ENCODE data around the gene CTSL.
A peak's percentile ranks its signal among the peaks of the same experiment; 100 is the strongest.

CTSL gene

DNA sequence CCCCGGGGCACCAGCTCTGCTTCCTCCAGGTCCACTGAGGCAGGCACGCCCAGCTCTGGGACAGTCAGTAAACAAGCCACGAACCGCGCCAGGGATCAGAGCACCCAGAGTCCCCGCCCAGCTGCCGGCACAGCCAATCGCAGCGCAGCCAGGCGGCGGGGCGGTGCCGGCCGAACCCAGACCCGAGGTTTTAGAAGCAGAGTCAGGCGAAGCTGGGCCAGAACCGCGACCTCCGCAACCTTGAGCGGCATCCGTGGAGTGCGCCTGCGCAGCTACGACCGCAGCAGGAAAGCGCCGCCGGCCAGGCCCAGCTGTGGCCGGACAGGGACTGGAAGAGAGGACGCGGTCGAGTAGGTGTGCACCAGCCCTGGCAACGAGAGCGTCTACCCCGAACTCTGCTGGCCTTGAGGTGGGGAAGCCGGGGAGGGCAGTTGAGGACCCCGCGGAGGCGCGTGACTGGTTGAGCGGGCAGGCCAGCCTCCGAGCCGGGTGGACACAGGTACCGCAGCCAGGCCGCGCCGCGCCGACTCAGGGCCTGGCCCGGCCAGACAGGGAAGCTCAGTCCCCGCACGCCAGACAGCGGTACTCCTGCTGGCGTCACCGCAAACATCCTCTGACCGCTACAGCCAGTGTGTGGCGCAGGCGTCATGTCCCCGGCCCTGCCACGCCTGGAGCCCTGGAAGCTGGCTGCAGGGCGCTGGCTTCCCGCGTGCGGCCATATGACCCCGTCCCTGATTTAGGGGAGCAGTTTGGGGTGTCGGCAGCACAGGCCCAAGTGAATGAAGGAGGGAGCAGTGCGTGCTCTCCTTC is at the start of gene CTSL:
Gene CTSL (plus strand): TSS at position 220 of the 810 bp plus-strand sequence. CDS start 1,485 bp downstream, outside the sequence.
- DNase-seq = peak; percentile 58

DNA sequence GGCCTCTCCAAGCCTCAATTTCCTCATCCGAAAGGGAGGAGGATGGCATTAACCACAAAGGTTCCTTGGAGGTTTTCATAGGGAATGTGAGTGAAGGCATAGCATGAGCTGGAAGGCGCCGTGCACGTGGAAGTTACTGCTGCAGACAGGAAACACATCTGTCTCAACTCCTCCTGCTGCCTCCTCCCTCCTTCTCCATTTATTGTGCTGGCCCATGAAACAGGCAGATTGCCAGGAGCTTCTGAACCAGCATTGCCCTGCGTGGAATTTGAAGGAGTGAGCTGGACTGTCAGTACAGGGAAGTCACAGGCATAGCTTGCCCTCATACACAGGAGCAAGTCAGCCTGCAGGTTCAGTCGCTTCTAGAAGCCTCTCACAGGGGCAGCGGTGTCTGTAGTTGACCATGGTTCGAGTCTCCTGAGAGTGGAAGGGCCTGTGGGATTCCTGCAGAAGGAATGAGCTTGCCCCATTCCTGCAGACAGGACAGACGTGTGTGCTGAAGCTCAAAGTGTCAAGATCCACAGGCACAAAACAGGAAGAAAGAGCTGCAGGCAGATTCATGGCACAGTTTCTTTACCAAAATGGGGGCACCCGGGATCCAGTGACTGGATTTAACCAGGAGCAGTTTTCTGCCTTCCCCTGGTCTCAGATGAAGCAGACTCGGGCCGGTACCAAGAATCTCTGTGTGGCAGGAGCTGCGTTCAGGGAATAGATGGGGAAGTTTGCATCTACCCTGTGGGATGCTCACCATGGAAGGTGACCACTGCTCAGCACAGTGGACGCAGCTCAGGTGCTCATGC is 48.7 kb upstream of the CTSL start:
- DNase-seq = no peak

DNA sequence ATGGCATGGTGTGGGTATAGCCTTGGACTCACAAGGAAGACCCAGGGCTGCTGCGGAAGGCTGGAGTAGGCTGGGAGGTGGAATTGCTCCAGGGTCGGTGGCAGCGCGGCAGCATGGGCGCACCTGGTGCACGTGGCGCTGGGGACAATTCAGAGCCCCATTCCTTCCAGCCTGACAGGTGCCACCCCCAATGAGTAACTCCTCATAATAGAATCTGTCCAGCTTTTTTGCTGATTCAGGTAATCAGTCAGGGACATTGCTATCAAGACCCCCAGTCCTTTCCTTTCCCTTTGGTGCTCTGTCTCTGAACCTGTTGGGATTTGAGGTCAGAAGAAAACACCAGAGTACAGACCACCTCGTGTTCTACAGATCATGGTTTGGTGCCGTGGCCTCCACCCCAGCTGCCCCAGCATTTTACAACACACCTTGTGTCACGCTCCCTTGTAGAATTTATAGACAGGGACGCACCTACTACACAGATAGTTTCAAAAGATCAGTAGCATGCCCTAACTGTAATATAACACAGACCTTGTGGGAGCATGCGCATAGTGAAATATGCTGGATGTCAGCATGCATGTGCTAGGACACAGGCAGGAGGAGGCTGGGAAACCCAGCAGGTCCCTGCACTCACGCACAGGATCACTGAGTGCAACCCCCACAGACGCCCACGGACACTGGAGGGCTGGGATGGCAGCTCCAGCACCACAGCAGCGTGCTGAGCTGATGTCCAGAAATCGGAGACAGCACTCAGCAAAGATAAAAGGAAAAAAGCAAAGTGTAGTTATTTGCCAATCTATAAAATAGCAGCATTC is 47.9 kb upstream of the CTSL start:
- DNase-seq = no peak

DNA sequence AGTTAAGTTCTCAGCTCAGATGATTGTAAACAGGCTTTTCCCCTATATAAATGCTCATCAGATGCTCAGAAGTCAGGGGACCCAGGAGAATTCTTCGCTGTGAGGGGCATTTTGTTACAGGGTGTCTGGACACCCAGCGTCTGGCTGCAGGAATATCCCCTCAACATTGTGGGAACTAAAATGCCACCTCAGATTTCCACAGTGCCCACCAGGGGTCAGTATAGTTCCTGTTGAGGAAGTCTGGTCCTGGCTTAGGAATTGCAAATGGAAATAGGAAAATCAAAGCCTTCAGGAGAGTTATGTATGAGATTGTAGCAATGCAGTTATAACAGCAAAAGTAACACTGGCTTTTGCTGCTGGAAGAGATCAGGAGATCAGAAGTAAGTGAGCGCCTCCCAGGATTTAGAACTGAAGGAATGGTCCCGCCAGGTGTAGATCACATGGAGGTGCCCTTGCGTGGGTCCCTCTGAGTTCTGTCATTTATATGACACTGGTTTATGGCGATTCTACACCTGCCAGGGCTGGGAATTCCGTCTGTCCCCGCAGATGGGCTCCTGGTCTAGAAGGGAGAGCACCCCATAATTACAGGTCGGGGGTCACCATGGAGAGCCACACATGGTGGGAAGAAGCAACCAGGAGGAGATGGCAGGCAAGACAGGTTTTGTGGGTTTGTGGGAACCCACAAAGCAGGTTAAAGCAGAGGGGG is 47.1 kb upstream of the CTSL start:
- DNase-seq = peak; percentile 54

DNA sequence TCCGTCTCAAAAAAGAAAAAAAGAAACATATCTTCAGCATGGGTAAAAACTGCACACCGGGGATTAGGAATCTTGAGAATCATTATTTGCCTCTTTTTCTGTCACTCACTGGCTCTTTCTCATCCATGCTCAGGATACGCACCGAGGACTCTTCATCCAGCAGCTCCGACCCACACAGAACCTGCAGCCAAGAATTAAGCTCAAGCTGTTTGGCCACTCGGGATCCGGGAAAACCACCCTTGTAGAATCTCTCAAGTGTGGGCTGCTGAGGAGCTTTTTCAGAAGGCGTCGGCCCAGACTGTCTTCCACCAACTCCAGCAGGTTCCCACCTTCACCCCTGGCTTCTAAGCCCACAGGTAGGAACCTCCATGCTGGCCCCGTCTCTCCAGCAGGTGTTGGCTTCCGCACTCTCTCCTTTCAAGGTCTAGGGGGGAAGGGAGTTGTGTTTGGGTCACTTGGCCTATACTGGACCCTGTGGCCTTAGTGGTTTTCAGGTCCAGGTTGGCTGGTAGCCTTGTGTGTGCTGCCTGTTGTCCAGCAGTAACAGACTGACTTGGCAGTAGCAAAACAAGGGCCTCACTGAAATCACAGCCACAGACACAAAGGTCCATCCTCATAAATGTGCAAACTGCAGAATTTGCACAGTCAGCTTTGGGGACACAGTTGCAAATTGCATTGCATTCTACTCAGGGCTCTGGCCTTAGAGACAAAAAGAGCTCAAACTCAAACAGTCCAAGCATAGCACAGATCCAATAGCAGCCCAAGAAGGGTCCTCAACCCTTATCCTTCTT is 44.5 kb upstream of the CTSL start:
- DNase-seq = no peak

DNA sequence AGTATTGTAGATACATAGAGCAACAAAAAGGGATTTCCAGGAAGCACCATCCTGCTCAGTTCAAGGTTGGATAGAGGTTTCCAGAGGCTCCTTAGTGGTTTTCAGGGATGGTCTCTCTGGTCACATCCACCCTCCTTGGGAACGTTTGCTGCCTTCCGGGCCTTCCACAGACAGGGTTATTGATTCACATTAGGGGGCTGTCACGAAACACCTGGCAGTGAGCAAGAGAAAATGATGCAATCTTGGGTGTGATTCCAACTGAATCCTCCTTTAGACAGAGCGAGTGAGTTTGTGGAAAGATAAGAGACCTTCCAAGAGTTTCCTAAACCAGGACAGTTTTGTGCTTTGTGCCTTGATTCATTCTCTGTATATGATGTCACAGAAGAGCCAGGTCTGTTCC is 43.8 kb upstream of the CTSL start:
- DNase-seq = no peak

DNA sequence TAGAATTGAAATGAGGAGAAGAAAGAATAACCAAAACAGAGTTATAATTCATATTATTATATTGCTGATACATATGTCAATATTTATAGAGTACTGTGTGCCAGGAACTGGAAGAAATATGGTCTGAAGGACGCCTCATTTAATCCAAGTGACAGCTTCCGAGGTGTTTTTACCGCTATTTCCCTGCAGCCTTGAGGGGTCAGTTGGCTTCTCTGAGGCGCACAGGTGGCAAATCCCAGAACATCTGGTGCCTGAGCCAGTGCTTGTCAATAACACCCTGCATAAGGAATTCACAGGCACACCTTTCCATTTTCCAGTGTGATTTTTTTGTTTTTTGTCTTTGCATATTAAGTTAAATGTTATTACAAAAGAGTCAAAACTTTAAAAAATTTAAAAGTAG is 43.3 kb upstream of the CTSL start:
- no peak for DNase-seq

DNA sequence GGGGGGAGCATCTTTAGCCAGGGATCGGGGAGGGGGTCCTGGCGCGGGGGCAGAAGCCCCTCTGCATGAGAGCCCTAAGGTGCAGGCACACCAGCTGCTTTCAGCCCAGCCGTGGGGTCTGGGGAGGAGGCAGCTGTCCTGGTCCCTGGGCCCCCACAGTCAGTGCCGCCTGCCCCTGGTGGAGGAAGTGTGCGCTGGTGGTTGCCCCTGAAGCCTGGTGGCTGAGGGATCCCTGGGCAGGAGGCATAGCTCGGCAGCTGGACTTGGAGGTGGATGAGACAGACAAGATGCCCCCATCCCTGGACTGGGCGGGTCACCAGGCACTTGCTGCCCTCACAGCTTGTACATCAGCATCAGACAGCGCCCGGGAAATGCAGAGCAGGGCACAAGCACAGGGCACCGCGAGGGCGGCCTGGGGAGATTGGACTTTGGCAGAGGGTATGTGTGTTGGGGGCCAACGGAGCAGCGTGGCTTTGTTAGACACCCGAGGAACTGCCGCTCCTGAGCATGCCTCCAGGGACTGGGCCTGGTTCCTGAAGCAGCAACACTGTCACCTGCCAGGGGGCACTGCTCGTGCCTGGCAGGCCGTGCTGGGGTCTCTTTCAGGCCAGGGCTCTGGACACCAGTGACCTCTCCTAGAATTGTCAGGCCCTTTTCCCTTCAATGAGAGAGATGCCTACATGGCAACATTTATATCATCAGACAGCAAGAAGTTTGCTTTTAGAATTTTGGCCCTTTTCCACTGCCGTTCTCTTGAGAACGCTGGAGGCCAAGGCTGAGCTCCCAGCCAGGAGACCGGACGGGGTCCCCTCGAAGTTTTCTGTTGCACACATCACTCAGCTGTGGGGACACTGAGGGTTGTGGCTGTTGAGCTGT is 41.9 kb upstream of the CTSL start:
- no peak for DNase-seq

DNA sequence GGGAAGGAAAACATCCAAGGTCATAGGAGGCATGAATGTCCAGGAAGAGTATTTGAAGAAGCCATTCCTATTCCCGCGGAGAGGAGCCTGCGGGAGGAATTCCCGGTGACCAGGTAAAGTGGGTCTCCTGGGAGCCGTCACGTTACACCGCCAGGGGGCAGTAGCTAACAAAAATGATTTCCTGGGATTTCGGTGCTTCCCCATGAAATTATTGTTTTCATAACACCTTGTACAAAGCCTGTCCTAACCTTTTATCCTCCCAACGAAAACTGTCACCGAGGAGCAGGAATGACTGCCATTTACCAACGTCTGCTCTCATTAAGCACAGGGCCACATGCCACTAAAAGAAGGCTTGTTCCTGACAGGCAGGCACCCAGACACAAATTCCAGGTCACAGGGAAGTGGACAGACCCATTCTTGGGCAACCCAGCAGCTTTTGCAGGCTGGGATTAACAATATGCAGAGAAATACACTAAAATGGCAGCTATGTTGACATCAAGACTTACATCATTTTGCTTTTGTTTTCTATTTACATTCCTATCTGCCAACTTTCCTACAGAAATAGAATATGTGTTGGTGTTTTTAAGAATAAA is 41.2 kb upstream of the CTSL start:
- DNase-seq = no peak

DNA sequence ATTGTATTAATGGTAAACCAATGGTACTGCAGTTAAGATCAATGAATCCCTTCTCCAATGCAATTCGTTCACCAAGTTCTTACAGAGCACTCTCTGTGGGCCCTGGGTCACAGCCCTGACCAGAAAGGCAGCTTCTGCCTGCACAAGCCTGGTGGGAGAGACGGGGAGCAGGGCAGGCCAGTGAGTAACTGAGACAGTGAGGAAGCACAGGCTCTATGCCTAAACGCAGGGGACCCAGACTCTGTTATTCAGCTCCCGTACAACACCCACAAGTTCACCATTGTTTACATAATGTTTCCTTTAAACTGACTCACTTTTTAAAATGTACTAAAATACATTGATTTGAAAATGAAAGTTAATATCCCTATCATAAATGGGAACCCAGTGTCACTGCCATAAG is 40.5 kb upstream of the CTSL start:
- no peak for DNase-seq

DNA sequence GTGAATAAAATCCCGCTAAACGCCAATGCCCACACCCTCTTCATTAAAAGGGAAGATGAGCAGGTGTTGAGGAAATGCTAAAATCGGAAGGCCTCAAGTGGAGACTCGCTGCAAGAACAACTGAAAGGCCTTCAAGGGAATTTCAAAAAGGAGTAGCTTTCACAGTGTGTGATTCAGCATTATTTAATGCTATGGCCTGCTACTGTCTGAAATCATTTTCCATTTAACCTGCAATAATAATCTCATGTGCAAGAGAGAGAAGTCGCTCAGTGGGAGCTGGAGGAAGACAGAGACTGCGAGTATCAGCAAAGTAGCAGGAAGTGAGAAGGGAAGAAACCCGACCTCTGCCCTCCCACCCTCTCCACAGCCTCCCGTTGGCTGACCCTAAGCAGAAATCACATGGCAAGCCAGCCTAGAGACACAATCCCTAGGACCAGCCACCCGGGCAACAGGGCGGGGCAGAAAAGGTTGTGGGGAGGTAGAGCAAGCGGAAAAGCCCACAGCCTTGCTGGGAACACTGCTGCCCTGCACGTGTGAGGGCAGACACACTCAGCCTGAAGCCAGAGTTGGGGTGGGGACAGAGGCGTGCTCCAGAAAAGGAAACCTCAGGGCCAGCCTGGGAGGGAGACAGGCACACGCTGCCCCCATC is 39.9 kb upstream of the CTSL start:
- no peak for DNase-seq

DNA sequence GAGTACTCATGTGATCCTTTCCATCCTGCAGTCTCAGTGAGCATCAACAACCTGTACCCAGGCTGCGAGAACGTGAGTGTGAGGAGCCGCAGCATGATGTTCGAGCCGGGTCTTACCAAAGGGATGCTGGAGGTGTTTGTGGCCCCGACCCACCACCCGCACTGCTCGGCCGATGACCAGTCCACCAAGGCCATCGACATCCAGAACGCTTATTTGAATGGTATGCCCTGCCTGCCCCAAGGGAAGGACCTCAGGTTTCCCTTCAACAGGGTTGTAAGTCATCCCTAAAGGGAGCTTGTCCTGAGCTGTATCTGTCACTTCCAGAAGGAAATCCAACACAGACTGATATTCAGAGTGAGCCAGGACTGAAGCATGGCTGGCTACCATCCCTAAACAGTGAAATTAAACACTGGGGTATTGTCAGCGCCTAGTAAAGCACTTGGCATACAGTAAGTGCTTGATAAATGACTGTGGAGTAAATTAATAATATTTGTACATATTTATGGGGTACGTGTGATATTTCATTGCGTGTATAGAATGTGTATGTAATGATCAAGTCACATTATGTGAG is 39.3 kb upstream of the CTSL start:
- DNase-seq = no peak

DNA sequence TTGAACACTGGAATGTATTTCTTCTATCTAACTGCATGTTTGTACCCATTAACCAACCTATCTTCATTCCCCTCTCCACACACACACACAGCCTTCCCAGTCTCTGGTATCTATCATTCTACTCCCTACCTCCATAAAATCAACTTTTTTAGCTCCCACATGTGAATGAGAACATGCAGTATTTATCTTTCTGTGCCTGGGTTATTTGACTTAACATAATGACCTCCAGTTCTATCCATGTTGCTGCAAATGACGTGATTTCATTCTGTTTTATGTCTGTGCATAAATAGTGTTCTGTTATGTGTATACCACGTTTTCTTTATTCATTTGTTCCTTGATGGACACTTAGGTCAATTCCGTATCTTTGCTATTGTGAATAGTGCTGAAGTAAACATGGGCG is 38.7 kb upstream of the CTSL start:
- no peak for DNase-seq

DNA sequence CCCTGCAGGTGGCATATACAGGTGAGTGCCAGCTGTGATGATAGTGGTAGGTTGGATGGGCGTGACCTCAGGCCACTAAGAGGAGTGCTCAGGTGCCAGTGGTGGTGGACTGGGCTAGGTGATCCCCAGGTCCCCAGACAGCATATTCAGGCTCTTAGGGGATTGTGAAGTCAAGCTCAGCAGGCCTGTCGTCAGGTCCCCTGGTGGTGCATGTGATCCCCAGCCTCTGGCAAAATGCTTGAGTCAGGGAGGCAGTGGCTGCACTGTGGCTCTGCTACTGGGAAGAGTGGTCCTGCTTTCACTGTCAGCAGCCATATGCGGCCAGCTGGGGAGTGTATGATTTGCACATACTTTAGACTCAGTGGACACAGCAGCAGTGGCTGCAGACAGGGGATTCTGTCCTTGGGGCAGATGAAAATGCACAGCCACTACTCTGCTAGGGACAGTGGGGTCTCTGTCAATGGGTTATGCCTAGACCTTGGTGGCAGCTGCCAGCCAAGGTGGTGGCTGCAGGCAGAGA is 31.6 kb upstream of the CTSL start:
- DNase-seq = no peak

DNA sequence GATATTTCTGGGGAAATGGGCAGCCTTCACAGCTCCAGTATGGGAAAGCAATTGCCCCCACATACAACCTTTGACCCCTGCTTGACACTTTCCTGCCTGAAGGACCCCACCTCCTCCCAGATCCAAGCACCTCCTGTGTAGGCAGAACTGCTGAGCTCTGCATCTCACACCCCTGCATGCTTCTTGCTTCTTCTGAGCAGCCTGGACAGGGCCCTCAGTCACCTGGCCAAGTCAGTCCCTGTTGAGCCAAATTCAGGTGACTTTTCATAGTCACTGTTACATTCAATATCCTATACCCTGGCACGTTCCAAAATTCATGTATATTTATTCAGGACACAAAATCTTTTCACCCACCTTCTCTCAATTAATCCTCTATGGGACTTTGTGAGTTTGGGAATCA is 30.4 kb upstream of the CTSL start:
- no peak for DNase-seq

DNA sequence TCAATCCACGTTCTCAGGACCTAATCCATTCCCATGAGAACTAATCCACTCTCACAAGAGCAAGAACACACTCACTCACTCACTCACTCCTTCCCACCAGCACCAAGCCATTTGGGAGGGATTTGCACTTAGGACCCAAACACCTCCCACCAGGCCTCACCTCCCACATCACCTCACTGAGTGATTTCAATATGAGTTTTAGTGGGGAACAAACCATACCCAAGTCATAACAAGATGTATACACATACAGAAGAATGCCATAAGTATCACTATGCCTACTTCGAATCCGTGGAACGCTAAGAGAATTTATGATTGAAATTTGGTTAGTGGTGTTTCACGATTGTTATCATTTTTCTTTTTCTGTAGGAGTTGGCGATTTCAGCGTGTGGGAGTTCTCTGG is 29.3 kb upstream of the CTSL start:
- DNase-seq = no peak

DNA sequence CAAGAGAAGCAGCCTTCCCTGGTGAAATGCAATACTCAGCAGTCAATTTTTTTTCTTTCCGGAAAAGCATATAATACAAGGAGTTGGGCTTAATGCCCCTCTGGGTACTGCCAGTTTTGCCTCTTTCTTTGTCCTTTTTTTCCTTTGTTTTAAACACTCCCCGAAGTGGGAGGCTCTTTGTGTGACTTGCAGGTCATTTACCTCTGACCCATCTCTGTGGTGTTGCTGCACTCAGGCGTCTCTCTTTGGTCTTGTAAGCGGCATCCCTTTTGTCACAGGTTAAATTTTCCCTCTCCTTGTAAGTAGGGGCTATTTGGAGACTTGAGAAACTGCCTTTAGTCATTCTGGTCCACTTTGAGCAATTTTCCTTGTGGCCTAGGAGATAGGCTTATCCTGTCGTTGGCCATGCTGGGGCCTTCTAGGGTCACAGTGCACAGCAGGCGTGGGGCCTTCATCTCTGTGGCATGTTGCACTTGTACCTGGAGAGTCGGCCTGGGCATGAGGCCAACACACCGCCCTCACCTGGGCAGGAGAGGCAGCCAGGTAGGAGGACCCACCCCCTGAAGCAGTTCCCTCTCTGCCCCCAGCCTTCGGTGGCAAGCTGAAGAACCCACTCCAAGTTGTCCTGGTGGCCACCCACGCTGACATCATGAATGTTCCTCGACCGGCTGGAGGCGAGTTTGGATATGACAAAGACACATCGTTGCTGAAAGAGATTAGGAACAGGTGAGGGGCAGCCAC is 27.7 kb upstream of the CTSL start:
- DNase-seq = no peak

DNA sequence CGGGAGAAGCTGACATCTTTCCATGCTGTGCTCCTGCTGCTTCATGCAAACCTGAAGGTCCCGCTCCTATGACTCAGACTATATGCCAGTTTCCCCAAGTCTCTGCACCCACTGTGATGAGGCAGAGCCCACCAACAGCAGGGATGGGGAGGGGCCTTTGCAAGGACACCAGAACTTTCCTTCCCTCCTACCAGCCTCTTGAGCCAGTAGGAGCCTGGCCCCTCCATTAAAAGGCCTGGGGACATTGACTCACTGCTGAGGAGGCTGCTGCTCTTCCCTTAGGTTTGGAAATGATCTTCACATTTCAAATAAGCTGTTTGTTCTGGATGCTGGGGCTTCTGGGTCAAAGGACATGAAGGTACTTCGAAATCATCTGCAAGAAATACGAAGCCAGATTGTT is 26.1 kb upstream of the CTSL start:
- no peak for DNase-seq

DNA sequence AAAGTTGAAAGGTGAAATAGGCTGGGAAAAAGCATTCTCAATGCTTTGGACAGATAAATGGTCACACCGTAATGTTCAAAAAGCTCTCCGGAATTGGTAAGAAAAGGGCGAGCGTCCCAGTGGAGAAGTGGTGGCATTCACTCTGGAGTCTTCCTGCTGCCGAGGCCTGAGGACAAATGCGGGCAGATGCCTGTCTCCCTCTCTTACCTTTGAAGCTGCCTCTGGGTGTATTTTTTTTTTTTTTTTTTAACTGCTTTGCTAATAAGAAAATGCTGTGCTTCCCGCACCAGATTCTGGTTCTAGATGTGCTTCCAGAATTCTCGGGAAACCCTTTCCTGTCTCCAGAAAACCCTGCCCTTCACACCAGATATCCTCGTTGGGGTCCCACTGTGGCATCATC is 24.4 kb upstream of the CTSL start:
- DNase-seq = no peak
